GM12801 (cell line): ENCODE data around the gene SMIM32.

Source experiments
- TF ChIP-seq, protein P1 (sequence below): IDR thresholded peaks from one replicate; pipeline ENCODE4 v1.5.1; 2011; ENCODE audit warnings: control low read depth; ENCODE audit not compliant: insufficient read length; ENCODE audit errors: extremely low read depth

SMIM32 gene

GRCh38 chr5:136215812-136216211 lies 22.9 kb upstream of the SMIM32 start:
- TF ChIP-seq, protein P1, sequence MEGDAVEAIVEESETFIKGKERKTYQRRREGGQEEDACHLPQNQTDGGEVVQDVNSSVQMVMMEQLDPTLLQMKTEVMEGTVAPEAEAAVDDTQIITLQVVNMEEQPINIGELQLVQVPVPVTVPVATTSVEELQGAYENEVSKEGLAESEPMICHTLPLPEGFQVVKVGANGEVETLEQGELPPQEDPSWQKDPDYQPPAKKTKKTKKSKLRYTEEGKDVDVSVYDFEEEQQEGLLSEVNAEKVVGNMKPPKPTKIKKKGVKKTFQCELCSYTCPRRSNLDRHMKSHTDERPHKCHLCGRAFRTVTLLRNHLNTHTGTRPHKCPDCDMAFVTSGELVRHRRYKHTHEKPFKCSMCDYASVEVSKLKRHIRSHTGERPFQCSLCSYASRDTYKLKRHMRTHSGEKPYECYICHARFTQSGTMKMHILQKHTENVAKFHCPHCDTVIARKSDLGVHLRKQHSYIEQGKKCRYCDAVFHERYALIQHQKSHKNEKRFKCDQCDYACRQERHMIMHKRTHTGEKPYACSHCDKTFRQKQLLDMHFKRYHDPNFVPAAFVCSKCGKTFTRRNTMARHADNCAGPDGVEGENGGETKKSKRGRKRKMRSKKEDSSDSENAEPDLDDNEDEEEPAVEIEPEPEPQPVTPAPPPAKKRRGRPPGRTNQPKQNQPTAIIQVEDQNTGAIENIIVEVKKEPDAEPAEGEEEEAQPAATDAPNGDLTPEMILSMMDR = no peak

DNA sequence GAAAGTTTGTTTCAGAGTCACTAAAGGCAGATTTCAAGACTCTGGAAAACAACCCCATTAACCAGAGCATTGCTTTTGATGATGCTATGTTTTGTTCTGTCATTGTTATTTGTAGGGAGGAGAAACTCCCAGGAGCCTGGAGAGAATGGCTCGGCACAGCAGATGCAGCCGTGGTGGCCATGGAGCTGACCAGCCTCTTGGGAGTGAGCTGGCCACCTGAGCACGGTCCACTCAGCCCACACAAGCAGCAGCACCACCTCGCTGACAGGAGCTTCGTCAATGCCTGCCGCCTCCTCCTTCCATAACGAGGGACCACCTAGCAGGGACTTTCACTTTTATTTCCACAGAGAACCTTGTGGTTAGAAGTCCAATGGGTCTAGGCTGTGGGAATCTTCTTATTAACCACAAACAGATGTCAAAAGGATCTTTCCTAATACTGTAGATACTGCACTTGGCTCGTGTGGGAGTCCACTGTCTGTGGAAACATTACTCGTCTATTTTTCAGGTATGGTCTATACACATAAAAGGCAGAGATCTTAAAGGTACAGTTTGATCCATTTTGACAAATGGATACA lies 21.0 kb upstream of the SMIM32 start:
- TF ChIP-seq, protein P1 = no peak

DNA sequence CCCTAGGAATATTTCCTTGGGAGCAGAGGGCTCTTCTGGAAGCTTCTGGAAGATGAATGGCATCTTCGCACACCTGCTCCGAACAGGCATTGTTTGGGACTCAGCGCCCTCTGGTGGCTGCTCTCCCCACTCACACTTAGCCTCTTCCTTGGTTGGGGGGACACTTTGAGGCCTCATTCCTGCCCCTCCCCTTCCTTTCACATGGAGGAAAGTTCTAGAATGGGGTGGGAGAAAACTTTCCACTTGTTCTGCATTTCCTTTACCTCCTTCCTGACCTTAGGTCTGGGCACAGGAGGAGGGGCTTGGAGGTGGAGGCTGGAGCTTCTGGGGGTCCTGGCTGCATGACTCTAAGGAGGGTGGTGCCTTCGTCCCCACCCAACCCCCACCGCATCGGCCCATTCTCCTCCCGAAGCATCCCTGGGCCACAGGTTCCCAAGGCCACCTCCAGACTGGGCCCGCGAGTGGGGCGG lies 19.3 kb upstream of the SMIM32 start:
- TF ChIP-seq, protein P1 = no peak

GRCh38 chr5:136211282-136212040 lies 18.5 kb upstream of the SMIM32 start:
- TF ChIP-seq, protein P1 = no peak

- TF ChIP-seq, protein P1 = no peak
Observed at GRCh38 chr5:136210259-136210658, 17.3 kb upstream of the SMIM32 start.

DNA sequence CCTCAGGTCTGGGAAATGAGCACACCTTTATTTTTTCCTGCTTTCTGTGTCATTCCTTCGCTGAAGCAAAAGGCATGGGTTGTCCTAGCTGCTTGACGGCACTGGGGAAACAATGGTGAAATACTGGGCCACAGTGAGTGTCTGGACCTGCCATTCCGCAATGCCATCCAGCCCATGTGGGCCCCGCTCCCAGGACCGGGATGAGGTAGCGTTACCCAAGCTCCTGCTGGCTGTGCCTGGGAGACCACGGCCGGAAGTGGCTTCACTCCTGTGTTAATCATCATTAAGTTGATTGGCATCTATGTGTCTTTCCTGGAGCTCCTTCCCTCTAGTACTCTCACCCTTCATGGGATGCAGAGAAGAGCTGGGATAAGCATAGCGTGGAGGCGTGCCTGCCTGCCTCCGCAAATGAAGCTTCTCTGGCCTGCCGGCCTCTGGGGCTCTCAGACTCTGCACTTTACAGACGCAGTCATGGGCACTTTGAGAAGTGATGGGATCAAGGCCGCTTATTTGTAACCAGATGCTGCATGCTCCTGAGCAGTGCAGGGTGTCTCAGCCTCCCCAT lies 16.5 kb upstream of the SMIM32 start:
- TF ChIP-seq, protein P1 = no peak

DNA sequence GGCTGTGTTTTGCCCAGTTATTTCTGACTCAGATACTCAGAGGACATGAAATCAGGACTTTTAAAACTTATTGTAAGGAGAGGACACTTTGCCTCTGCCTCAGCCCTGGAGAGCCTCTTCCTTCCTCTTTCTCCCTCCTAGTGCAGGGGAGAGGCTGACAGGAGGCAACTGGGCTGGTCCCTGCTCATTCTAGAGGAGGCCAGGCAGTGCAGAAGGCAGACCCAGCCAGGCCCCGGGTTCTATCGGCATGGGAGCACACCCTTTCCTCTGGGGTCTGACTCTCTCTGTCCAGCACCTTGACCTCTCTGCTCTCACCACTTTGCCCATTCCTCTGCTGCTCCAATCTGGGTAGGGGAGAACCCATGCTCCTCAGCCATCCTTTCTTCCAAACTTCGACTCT lies 16.0 kb upstream of the SMIM32 start:
- TF ChIP-seq, protein P1 = no peak
